Activated CD4-positive, alpha-beta T cell treated with anti-CD3 and anti-CD28 coated beads, Interleukin-2, amount 50 U/mL, for 48 hours (primary cell): ENCODE data around the gene PDGFC.

ENCODE experiments used
- DNase-seq, 2 experiments: peaks; one replicate each; pipeline ENCODE4 v3.0.0-alpha.2; 2020

PDGFC gene

DNA sequence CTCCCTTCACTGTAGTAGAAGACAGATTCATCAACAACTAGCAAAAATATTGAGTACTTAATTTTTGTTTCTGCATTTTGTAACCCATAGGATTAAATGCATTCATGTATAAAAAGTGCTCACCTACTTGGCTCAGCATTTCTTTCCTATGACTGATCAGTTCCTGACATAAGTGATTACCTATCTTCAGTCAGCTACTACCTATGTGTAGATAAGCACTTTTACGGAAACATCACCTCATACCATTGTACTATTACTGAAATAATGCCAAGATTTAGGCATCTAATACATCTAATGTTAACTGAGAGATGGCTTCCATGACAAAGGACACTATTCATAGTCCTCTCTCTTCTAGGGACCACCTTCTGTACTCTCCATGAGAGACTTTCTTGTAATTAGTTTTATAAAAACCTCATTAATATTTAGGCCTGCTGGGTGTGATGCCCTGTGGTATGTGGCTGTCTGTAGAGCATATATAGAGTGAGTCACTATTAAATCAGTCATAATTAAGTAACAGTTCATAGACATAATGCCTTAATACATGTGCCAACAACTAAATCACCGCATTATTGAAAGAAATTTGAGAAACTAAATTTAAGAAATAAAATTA, 147.0 kb downstream of the PDGFC start:
- no peak for DNase-seq

- DNase-seq: no peak
Measured at GRCh38 chr4:156820931-156821330, 150.7 kb downstream of the PDGFC start.

DNA sequence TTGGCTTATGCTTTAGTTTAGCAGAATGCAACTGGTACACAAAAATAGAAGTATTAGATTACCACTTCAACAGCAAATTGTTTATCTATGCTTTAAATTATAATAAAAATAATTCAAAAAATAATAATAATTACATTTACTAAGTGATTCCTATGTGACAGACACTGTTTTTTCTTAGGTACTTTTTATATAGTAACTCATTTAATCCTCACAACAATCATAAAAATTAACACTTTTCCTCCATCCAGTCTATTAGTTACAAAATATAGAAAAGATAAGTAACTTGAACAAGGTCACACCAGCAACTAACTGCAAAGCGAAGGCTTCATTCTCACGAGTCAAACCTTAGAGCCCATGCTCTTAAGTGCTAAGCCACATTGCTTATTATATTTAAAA, 155.2 kb downstream of the PDGFC start:
- DNase-seq: no peak

DNA sequence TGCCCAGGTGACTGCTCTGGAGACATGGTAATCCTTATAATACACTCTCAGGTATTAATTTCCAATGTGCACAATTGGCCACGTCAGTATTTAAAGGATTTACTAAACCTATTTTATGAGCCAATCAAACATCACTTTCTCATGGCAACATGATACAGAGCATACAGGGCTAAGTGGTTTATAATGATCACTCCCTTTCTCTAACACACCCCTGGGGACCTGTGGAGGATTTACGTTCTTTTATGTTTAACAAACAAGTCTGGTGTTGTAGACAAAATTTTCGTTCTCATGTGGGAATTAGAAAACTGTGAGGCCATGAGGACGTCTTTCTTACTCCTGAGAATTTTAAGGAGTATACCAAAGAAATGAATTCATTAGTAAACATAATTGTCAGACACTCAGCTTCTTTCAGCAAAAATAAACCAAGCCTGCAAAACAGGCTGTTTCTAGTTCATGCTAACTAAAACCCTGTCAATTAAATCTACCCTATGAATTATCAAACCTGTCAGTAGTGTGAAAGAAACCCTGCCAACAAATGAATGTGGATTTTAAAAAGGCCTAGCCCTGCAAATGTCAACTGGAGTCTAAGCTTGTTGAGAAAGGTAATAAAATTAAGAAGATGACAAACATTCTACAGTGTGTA, 155.8 kb downstream of the PDGFC start:
- DNase-seq: no peak

- no peak for DNase-seq
Measured at GRCh38 chr4:156811963-156812362, 159.6 kb downstream of the PDGFC start.

DNA sequence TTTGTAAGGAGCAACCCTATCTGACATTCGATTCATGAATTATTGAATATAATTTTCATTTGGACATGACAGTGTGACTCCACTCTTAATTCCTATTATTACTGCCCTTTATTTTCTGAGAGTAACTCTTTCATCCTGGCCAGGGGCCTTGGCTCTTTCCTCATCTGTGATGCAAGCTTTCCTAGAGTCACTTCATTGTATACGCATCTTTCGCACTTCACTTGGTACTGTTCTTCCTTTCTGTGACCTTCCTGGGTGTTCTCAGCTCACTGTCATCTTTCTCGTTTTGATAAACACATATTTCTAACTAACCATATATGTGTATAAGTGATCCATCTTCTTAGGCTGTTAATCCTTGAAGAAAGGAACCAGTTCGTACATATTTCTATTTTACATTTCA, 160.3 kb downstream of the PDGFC start:
- DNase-seq: no peak

GRCh38 chr4:156805696-156806095, 165.9 kb downstream of the PDGFC start:
- no peak for DNase-seq

DNA sequence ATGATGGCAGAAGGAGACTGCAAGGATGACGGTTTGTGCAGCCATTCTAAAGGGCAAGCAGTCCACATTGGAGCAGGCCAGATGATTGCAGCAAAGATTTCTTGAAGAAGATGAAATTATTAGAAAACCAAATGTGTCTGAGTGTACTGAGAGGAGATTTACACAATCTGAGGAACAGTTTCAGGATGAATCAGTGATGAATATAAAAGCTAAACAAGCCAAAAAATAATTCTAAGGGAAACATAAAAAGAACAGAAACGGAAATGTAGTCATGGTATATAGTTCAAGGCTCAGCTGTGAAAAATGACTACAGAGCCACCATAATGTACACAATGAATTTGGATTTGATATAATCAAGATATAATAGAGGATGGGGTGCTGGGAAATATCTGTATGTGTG, 168.5 kb downstream of the PDGFC start:
- no peak for DNase-seq

DNA sequence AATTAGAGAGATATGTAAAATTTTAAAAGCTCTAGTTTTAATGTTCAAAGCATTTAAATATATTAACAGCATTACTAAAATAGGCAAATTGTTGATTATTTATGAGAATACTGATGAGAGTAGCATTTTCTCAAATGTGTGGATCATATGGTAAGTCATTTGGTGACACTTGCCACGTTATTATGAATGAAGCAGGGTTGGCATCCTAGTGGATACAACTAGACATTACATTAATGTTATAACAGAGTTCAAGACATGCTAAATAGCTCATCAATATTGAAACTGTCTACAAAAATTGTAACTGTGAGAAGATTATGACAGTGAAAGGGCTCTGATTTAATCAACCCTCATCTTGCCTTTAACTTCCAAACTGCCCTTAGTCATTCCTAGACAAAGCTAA, 171.1 kb downstream of the PDGFC start:
- DNase-seq: no peak

- DNase-seq: no peak
Measured at GRCh38 chr4:156799121-156799589, 172.4 kb downstream of the PDGFC start.

GRCh38 chr4:156798438-156798837, 173.2 kb downstream of the PDGFC start:
- no peak for DNase-seq

- DNase-seq: no peak
Measured at GRCh38 chr4:156797206-156797605, 174.4 kb downstream of the PDGFC start.

DNA sequence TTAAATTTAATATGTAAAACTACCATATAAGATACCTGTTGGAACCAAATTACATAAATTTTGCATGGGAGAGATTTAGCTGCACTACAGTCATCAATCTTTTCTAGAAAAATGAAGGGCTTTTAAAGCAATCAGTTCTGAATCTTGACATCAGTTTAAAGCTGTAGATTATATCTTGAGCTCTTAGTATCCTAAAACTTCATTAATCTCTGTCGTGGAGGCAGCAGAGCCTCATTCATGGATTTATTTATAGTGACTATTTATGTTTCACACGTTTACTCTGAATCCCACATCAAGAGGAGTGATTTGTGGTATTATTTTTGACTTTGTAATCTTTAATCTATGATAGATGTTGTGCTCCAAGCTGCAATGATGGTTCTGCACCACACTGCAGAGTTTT, 175.9 kb downstream of the PDGFC start:
- DNase-seq: no peak

DNA sequence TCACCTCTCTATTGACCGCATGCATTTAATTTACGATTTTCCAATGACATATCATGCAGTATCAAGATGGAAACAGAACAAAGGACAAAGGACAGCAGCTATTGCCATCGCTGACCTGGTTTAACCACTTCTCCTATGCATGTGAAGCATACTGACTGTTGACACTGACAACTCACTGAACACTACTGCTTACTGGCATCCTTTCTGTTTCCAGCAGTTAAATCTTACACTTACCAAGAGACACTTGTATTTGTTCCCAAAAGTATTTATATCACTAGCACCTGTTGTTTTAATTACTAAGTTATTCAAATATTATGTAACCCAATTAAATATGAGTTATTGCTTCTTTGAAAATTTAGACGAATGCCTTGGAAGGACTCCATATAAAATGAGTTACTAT, 176.7 kb downstream of the PDGFC start:
- no peak for DNase-seq

DNA sequence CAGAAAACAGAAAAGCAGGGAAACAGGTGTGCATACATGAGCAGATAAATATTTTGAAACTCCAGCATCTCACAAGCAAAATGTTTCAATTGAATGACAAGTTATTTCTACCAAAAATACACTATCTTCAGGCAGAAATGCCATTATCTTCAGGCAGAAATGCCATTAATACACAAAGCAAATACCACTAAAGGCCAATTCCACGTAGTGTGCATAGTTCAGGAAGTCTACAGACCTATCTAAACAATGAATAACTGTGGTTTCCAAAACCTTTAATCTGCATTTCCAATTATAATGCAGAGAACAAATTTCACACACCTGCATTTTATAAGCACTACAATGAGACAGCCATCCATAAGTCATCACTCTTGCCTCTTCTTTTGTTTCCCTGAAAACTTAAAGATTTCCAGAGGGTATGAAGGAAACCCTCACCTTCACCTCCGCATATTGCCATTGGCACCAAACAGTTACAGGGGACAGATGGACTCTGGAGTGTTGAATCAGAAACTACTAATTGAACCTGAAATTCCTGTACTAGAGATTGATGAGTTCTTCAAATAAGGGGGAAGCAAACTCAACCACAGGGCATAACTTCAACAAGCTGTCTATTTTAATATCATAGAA, 179.0 kb downstream of the PDGFC start:
- DNase-seq: no peak

GRCh38 chr4:156790866-156791265, 180.7 kb downstream of the PDGFC start:
- DNase-seq: no peak

- DNase-seq: no peak
Measured at GRCh38 chr4:156788782-156789181, 182.8 kb downstream of the PDGFC start.

- DNase-seq: no peak
Measured at GRCh38 chr4:156786713-156787112, 184.9 kb downstream of the PDGFC start.

DNA sequence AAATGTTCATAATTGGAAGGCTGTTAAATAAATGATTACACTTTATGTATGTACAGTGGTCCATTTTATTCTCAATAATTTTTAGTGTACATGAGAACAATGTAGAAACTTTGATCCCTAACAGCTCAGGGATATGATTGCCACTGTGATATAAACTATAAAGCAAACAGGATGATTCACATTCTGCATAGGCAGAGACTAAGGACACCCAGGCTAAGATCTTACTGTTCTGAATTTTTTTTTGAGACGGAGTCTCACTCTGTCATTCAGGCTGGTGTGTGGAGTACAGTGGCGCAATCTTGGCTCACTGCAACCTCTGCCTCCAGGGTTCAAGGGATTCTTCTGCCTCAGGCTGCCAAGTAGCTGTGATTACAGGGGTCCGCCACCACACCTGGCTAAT, 186.6 kb downstream of the PDGFC start:
- DNase-seq: no peak

DNA sequence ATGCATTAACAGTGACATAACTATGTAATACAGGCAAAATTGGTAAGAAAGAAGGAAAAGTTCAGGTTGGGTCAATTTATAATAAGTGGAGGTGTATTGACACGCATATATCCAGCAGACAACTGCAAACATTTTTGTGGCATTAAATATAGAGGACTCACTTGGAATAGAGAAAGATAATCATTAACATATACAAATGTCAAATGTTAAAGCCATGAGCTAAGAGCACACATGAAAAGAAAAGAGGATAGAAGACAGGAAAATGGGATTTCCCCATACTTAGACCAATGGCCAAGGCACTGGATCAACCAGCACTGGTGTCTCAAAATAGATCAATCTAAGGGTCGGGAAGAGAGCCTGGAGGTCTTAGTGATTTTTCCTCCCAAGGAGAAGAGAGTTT, 187.6 kb downstream of the PDGFC start:
- DNase-seq: no peak

- no peak for DNase-seq
Measured at GRCh38 chr4:156782491-156782890, 189.1 kb downstream of the PDGFC start.

- no peak for DNase-seq
Measured at GRCh38 chr4:156781852-156782251, 189.7 kb downstream of the PDGFC start.

- no peak for DNase-seq
Measured at GRCh38 chr4:156779774-156780173, 191.8 kb downstream of the PDGFC start.

DNA sequence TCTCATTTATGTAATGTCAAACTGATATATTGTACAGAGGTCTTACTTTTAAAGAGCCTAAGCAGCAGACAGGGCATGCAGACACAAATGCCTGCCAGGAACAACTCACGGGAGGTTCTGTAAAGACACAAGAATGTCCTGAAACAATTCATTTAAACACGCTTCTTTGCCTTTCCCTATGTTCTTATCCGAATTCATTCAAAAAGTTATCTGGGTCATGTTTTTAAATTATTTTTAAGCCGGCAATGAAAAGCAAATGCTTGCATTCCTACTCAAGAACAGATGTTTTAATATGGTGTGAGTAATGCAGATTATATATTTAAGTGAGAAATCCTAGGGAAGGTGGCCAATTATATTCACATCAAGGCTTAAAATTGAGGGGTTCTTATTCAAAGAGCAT, 192.6 kb downstream of the PDGFC start:
- DNase-seq: no peak

DNA sequence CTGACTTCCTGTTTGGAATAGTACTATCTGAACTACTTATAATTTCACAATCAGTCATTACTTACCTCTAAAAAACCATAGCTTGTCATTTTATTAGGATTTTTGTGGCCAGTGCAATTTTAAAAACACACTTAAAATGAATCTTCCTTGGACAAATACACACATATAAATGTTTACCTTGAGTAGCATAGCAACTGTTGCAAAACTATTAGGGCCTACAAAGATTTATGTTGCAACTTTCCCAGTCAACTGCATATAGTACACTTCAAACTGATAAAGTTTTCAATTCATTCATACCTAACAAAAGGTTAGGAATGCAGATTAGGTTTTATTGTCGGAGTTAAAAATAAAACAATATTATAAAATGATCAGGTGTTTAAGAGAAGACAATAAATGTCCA, 193.0 kb downstream of the PDGFC start:
- DNase-seq: no peak
